Motor neuron (in vitro differentiated cells): ENCODE measurements around the gene TAC4. TPM values are rescaled to one million over a fixed set of nuclear protein-coding genes. Genes with fewer than 3 reads are reported as not detected.

Experiments
- ATAC-seq, 8 experiments: fragments of 200-7000 bp; cut with Tn5 transposase; replicated peaks in 6 of 8; 2 replicates each; pipeline ENCODE4 v1.8.0; 2021; ENCODE audit warnings: mild to moderate bottlenecking in 8 of 8, moderate library complexity in 8 of 8
- H3K27ac ChIP-seq, 2 donors: fragments of 250-450 bp; sonication (Bioruptor Pico); 2 replicates each; pipeline ENCODE4 v1.9.0; 2021; ENCODE audit warnings: antibody characterized with exemption in 2 of 2, mild to moderate bottlenecking in 2 of 2, moderate library complexity in 1 of 2
- H3K4me1 ChIP-seq, 2 donors: fragments of 250-450 bp; sonication (Bioruptor Pico); replicated peaks in 1 of 2; 2 replicates each; pipeline ENCODE4 v1.6.1; 2021; ENCODE audit warnings: antibody characterized with exemption in 2 of 2, mild to moderate bottlenecking in 2 of 2, moderate library complexity in 1 of 2
- H3K4me3 ChIP-seq, 5 donors: fragments of 250-450 bp; sonication (Bioruptor Pico); 2 replicates each; pipeline ENCODE4 v1.9.0; 2021; ENCODE audit warnings: antibody characterized with exemption in 5 of 5, mild to moderate bottlenecking in 5 of 5, moderate library complexity in 4 of 5
- WGBS, 10 experiments: fragments of 450-650 bp; shearing (Covaris generic); methylation state at CpG; one replicate each; pipeline ENCODE4 v1.0.0; 2022; 5-methylcytosine and 5-hydroxymethylcytosine counted together
- in situ Hi-C, 9 experiments: fragments of 400-800 bp; cut with MboI; loops; one replicate each; pipeline ENCODE4 v1.15.0; 2021; ENCODE audit warnings: low sequenced_read_pairs in 9 of 9, low pct_unique_long_range_greater_than_20kb in 2 of 9; ENCODE audit not compliant: unreplicated experiment in 9 of 9
- total RNA-seq, 8 experiments: library from RNA; unstranded; fragments of 300-600 nt; gene quantifications; 2 replicates each; pipeline versions ENCODE4 v1.2.3 to v1.2.4, GENCODE V29; 2022

The TAC4 gene
- total RNA-seq, 8 experiments from 2014 or later, result 0.49 to 1.0 TPM; not detected in 6

DNA sequence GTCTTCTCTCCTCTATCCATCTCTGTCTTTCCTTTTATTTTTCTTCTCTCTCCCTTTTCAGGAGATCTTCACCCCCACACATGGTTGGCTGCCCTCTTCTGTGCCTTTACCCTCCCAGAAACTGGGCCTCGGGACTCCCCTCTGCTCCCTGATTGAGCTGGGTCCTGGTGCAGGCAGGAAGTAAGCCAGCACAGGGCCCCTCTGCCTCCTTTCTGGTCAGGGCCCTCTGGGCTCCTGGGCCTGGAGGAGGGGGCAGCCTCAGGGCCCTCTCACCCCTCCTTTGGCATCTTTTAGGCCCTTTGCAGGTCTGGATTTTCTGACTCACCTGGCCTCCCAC, 21.1 kb upstream of the TAC4 start:
- WGBS, 10 experiments, result 0 to 56% (median 0%) methylated on average over 1 of the region's 1 CpG; no CpG with 5 or more reads in 6 of the 10 experiments
- Histone ChIP-seq H3K4me1 (peaks cover 5 to 10% of the 10 kb centered on the region in 2 donors), H3K27ac (no peak overlapping the region), H3K4me3 (no peak overlapping the region)
- ATAC-seq, result no peak
- in situ Hi-C loops, result loop anchor here in 4 of 9 experiments (10.0 to 25.0 kb wide), 2 partner anchors 118 to 126 kb away; partner anchors contain the start of gene DLX3 (in 4 of the 4)

DNA sequence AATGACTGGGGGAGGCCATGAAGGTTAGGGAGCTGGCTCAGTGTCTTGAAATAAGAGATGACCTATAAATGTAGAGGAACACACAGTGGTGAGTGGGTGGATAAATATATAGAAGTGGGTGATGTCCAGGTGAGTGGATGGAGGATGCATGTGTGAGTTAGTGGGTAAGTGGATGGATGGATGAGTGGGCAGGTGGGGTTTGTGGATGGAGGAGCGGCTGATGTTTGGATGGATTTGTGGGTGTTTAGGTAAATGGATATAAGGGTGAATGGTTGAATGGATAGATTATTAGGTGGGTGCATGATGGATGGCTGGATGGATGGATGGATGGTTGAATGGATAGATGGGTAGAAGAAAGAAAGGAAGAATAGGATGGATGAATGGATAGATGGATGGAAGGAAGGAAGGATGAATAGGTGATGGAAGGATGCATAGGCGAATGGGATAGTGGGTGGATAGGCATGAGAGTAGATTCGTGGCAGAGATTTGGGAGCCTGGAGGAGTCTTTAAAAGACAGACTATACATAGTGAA, 19.1 kb upstream of the TAC4 start:
- in situ Hi-C loops, result loop anchor here in 4 of 9 experiments (10.0 to 25.0 kb wide), 2 partner anchors 120 to 128 kb away; partner anchors contain the start of gene DLX3 (in 4 of the 4)
- no peak overlapping the region for H3K27ac ChIP-seq
- H3K4me1 ChIP-seq, result peaks cover 5 to 10% of the 10 kb centered on the region in 2 donors
- ATAC-seq, result no peak
- H3K4me3 ChIP-seq, result no peak overlapping the region
- 14 to 100% (median 74%) methylated on average over 2 to 3 of the region's 3 CpGs; no CpG with 5 or more reads in 1 of the 10 experiments for WGBS, 10 experiments

DNA sequence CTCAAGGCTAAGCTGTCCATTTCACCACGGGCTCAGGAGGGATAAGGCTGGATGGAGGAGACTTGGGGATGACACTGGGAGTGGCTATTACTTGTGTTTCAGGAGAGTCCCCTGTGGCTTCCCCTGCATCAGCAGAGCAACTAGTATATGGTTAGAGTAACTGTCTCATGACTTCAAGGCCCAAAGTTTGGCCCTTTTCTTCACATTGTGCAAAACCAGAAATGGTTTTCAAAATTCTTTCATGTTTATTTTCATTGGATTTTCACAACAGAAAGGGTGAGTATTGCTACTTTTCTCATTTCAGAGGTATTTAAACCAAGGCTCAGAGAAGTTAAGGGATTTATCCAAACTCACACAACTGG, 18.1 kb upstream of the TAC4 start:
- in situ Hi-C loops, result loop anchor here in 4 of 9 experiments (10.0 to 25.0 kb wide), 2 partner anchors 121 to 129 kb away; partner anchors contain the start of gene DLX3 (in 4 of the 4)

DNA sequence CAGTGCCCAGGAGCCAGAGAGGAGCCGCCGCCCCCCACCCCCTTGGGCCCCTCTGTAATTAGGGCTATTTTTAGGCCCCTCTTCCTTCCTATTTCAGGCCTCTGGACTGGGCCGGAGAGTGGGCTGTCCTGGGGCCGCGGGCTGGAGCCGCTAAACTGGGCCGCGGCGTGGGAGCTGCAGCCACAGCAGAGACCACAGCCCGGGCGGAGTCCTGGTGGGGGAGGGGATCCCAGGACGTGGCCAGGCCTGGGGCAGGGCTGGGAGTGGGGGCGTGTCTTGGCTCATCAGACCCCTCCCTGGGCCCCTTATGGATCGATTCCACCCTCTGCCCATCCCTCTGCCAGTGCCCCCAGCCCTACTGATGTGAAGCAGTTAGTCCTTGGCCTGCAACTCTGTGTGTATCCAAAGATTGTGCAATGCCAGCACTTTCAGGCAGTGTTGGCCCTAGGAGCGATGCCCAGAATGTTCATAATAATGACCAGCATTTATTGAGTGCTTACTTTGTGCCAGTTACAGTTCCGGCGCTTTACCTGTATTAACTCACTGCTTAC, 15.0 kb upstream of the TAC4 start:
- H3K4me1 ChIP-seq, result peaks cover 5 to 10% of the 10 kb centered on the region in 2 donors
- in situ Hi-C loops, result loop anchor here in 4 of 9 experiments (10.0 to 25.0 kb wide), 2 partner anchors 124 to 132 kb away; partner anchors contain the start of gene DLX3 (in 4 of the 4)
- H3K4me3 ChIP-seq, result no peak overlapping the region
- no peak overlapping the region for H3K27ac ChIP-seq
- 50 to 100% (median 90%) methylated on average over 2 to 3 of the region's 17 CpGs; no CpG with 5 or more reads in 3 of the 10 experiments for WGBS, 10 experiments
- peak in 1 of 8 experiments; percentile 10 for ATAC-seq

More for the DNA sequence above, 18.1 kb upstream of the TAC4 start:
- ATAC-seq, result no peak
- 0 to 20% (median 6%) methylated on average over 1 of the region's 1 CpG; no CpG with 5 or more reads in 6 of the 10 experiments for WGBS, 10 experiments
- H3K4me1 ChIP-seq, result peaks cover 5 to 10% of the 10 kb centered on the region in 2 donors
- no peak overlapping the region for H3K27ac ChIP-seq
- H3K4me3 ChIP-seq, result no peak overlapping the region

DNA sequence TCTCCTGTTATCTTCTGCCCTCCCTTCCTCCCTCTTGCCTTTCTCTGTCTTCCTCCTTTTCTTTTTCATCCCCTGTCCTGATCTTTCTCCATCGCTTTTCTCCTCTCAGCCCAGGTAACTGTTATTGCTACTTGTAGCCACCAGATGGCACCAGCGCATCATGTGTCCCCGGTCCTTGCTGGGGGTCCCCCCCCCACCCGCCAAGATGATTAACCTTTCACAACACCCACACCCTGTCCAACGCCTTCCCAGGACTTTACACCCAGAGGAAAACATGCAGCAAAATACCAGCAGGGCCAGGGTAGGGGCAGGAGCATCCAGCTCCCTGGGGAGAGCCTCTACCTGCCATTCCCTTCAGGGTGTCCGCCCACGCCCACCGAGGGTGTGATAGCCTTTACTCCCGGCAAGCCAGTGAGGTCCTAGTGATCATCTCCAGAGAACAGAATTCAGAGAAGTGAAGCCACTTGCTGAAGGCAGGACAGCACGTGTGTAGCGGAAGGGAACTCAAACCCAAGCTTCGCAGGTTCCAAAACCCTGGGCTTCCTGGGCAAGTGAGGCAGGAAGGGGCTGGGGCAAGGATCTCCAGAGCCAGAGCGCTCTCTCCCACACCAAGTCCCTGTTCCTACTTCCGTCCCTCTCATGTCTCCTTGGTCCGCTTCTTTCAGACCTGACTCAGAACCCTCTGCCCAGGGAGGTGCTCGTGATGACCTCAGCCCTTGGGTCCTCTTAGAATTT, 13.4 kb upstream of the TAC4 start:
- in situ Hi-C loops, result loop anchor here in 4 of 9 experiments (10.0 to 25.0 kb wide), 2 partner anchors 126 to 133 kb away; partner anchors contain the start of gene DLX3 (in 4 of the 4)
- ATAC-seq, result peak in 7 of 8 experiments; percentile 7 to 77 (median 22)
- H3K27ac ChIP-seq, result no peak overlapping the region
- H3K4me1 ChIP-seq, result peaks cover 5 to 10% of the 10 kb centered on the region in 2 donors
- 0 to 55% (median 23%) methylated on average over 1 to 12 of the region's 16 CpGs; no CpG with 5 or more reads in 6 of the 10 experiments for WGBS, 10 experiments
- no peak overlapping the region for H3K4me3 ChIP-seq

DNA sequence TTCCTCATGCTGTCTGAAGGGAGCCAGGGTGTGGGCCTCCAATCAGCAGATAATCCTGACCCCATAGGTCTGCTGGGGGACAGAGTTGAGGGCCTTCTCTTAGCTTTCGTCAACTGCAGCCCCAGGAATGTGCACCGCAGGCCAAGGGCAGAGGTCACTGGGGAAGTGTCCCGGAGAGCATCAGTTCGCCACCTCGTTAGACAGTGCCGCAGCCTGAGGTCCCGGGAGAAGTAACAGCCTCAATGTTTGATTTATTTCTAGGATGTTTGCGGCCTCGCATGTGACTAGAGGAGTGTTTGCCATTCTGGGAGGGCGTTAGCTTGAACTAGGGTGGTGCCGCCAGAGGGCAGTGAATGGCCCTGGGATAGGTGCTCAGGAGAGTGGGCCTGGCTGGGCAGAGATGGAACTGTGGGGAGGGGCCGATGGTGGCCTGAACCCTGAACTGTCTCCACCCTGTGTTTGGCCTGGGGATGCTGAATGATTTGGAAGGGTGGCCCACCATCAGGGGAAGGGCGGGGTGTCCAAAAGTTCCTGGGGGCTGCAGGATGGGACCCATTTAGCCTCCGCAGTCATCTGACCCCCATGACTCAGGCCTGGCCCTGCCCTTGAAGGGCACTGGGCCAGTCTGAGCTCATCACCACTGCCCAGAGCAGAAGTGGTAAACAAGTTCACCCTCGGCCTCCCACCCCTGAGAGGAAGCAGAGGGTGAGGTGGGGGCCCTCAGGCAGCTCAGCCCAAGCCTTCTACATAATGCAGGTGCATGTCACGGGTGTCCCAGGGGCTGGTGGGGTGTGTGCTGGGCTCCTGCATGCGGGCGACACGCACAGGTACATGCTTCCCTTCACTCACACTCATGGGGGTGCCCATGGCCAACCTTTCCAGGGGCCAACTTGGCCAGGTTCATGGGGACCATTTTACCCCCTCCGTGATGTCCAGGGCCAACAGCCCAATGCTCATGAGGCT, 12.4 kb upstream of the TAC4 start:
- Histone ChIP-seq H3K4me1 (peaks cover 0 to under 1% of the 10 kb centered on the region in 2 donors), H3K27ac (no peak overlapping the region), H3K4me3 (no peak overlapping the region)
- WGBS, 10 experiments, result 53 to 75% (median 70%) methylated on average over 2 to 10 of the region's 20 CpGs; no CpG with 5 or more reads in 5 of the 10 experiments
- peak in 5 of 8 experiments; percentile 13 to 52 (median 40) for ATAC-seq
- in situ Hi-C loops, result loop anchor here in 5 of 9 experiments (10.0 to 25.0 kb wide), 2 partner anchors 127 to 135 kb away; partner anchors contain the start of gene DLX3 (in 5 of the 5)

DNA sequence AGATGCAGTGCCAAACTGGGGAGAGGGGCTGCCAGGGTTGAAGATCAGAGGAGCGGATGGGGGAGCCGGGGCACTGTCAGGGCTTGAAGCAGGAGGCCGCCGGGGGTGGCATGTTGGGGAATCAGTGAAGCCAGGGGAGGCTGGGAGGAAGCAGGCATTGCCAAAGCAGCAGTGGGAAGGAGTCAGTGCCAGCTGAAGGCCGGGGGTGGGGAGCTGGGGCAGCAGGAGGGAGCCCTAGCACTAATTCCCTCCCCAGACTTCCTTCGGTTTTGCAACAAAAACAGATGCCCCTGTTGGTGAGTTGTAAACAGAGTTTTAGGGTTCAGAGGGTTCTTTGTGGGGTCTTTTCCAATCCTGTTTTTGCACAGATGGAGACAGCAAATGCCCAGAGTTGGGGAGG, 10.9 kb upstream of the TAC4 start:
- Histone ChIP-seq H3K4me1 (no peaks in the 10 kb centered on the region), H3K27ac (no peak overlapping the region), H3K4me3 (no peak overlapping the region)
- in situ Hi-C loops, result loop anchor here in 3 of 9 experiments (10.0 to 25.0 kb wide), 2 partner anchors 129 to 136 kb away; partner anchors contain the start of gene DLX3 (in 3 of the 3)
- WGBS, 10 experiments, result 0% methylated on average over 1 of the region's 6 CpGs; no CpG with 5 or more reads in 9 of the 10 experiments
- no peak for ATAC-seq

DNA sequence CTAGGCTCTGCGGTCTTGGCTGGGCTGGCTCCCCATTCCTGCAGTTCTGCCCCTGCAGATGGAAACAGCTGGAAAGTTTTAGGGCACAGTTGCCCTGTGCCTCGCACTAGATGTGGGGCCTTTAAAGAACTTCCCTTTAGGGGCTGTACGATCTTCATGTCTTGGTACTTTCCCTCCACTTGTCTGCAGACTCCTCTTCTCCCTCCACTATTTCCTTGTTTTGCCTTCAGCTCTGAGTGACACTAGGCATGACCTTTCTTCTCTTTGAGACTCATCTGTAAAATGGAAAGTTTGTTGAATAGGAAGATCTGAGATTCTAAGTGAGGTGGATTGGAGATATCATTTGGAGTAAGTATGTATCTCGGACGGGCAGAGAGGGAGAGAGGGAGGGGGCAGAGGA, 6.3 kb upstream of the TAC4 start:
- 58 to 100% (median 94%) methylated on average over 1 to 2 of the region's 5 CpGs; no CpG with 5 or more reads in 4 of the 10 experiments for WGBS, 10 experiments
- in situ Hi-C loops, result loop anchor here in 3 of 9 experiments (10.0 to 25.0 kb wide), 2 partner anchors 133 to 141 kb away; partner anchors contain the start of gene DLX3 (in 3 of the 3)
- H3K4me3 ChIP-seq, result no peak overlapping the region
- H3K4me1 ChIP-seq, result peaks cover 3 to 7% of the 10 kb centered on the region in 2 donors
- ATAC-seq, result no peak
- no peak overlapping the region for H3K27ac ChIP-seq

DNA sequence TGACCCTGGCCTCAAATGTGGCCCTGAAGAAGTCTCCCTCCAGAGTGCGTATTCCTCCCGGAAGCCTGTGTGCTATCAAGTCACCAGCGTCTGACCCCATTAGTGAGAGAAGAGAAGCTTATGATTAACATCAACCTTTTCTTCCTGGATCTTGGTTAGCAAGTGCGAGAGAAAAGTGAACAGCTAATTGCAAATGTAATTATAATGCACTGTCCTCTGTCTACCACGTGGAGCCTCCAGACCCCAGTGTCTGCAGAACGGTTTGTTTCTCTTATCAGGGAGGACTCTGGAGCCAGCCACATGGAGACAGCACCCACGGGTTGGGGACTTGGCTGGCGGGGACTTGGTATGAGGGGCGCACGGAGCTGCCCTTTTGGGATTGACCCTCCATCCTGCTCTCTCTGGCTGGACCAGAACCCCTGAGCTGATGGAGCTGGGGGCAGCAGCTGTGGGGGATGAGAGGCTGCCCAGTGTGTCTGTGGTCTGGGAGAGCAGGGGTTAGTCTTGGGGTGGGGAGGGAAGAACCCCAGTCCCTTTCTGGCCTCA, 5.7 kb upstream of the TAC4 start:
- Histone ChIP-seq H3K4me1 (peaks cover 3 to 7% of the 10 kb centered on the region in 2 donors), H3K4me3 (no peak overlapping the region), H3K27ac (no peak overlapping the region)
- in situ Hi-C loops, result loop anchor here in 3 of 9 experiments (10.0 to 25.0 kb wide), 2 partner anchors 134 to 141 kb away; partner anchors contain the start of gene DLX3 (in 3 of the 3)
- WGBS, 10 experiments, result 10 to 83% (median 49%) methylated on average over 1 to 5 of the region's 10 CpGs; no CpG with 5 or more reads in 6 of the 10 experiments
- no peak for ATAC-seq

DNA sequence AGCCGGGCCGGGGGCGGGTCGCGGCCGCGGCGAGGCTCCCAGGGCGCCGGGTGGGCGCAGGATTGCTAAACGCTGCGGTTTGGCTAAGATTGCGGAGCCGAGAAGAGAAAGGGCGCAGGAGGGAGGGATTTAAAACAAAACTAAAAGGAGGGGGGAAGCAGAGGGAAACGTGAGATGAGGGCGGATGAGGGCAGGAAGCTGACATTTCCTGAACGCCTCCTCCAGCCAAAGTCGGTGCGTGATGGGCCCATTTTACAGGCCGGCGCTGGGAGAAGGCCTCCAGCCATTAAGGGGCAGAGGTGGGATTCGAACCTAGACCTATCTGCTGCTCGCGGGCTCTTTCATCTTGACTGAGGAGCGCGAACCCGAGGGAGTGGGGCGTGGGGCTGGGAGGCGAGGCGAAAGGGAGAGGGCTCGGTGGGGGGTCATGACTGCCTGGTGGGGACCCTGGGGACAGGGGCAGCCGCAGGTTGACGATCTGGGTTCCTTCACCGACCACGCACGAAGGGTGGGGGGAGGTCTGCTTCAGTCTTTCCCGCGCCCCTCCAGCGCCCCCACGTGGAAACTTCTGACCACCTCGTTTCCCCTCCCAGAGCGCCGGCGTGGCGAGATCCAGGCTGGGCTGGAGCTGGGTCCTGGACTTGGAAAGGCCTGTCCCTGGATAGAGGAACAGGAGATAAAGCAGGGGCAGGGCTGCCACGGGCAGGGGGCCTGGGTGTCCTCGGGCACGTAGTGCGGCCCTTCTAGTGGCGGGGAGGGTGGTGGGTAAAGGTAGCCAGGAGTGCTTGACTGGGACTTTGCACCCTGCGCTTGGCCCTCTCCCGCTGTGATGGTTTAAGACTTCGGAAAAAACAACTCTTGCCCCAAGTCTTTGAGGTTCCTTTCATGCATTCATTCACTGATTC, 3.8 kb upstream of the TAC4 start:
- H3K4me3 ChIP-seq, result peak overlapping the region; percentile 8 to 33 (median 27)
- 3 to 100% (median 53%) methylated on average over 1 to 13 of the region's 55 CpGs; no CpG with 5 or more reads in 6 of the 10 experiments for WGBS, 10 experiments
- peak; percentile 67 to 89 (median 74) for ATAC-seq
- H3K27ac ChIP-seq, result no peak overlapping the region
- H3K4me1 ChIP-seq, result peaks cover 3 to 7% of the 10 kb centered on the region in 2 donors
- in situ Hi-C loops, result loop anchor here in 3 of 9 experiments (10.0 to 25.0 kb wide), 2 partner anchors 136 to 143 kb away; partner anchors contain the start of gene DLX3 (in 3 of the 3)
